A549 (cell line): Measurements from ENCODE around the gene XPR1. TPM values are rescaled to one million over a fixed set of nuclear protein-coding genes. Genes with fewer than 3 reads are reported as not detected.

ENCODE experiments used
- ATAC-seq, 2 experiments: fragments of 200-7000 bp in 1 of 2; fragments of >200 bp in 1 of 2; cut with Nextera tagmentation in 1 of 2; cut with Tn5 transposase in 1 of 2; 3 replicates each; pipeline versions ENCODE4 v1.8.0 to v1.9.1; 2018 to 2020; ENCODE audit warnings: mild to moderate bottlenecking in 1 of 2, moderate library complexity in 1 of 2
- CTCF ChIA-PET: fragments of 300-600 bp; sonication (Branson Sonifier 250); formaldehyde crosslinking; extraction: SDS; loops from one replicate; lab custom pipeline; 2021; ENCODE audit warnings: antibody characterized with exemption, inconsistent platforms; lab: Yijun Ruan, JAX
- POLR2A ChIA-PET: fragments of 350-600 bp; formaldehyde crosslinking; extraction: SDS; loops from one replicate; lab custom pipeline; 2021; ENCODE audit warnings: antibody characterized with exemption, inconsistent platforms; lab: Yijun Ruan, JAX
- DNase-seq, 2 experiments: peaks; one replicate each; pipeline versions ENCODE4 v3.0.0 to v3.0.0-alpha.2; 2011 to 2016; ENCODE audit warnings: low read depth in 1 of 2, low spot score in 1 of 2
- FAIRE-seq: peaks from 2 replicates; lab custom pipeline; 2011; peaks lifted over from hg19 to GRCh38; lab: Jason Lieb, UNC
- H3K27ac ChIP-seq, 2 experiments: fragments of >200 bp; sonication (Bioruptor Twin); formaldehyde crosslinking; 3 replicates each; pipeline ENCODE4 v1.5.1; 2016 to 2017
- H3K4me1 ChIP-seq: fragments of >200 bp; sonication (Bioruptor Twin); formaldehyde crosslinking; 3 replicates; pipeline ENCODE4 v1.6.1; 2016
- H3K4me2 ChIP-seq: fragments of >200 bp; sonication (Bioruptor Twin); formaldehyde crosslinking; 3 replicates; pipeline ENCODE4 v1.6.1; 2016
- H3K4me3 ChIP-seq: fragments of >200 bp; sonication (Bioruptor Twin); formaldehyde crosslinking; 3 replicates; pipeline ENCODE4 v1.5.1; 2016
- H3K9me3 ChIP-seq: fragments of >200 bp; sonication (Bioruptor Twin); formaldehyde crosslinking; 3 replicates; pipeline ENCODE4 v1.6.1; 2016
- ATOH8 ChIP-seq: fragments of 250-450 bp; sonication (Bioruptor Pico); IDR thresholded peaks from 2 replicates; pipeline ENCODE4 v1.5.0; 2020; ENCODE audit warnings: low read depth, mild to moderate bottlenecking, moderate library complexity
- CHD4 ChIP-seq: fragments of 200-600 bp; sonication (generic); IDR thresholded peaks from 2 replicates; pipeline ENCODE4 v1.6.1; 2016; ENCODE audit warnings: antibody characterized with exemption, mild to moderate bottlenecking, borderline replicate concordance
- CTCF ChIP-seq: fragments of >200 bp; sonication (Bioruptor Twin); formaldehyde crosslinking; IDR thresholded peaks from 3 replicates; pipeline ENCODE4 v1.5.1; 2016
- EHMT2 ChIP-seq: fragments of 200-600 bp; sonication (generic); IDR thresholded peaks from 2 replicates; pipeline ENCODE4 v1.6.1; 2016; ENCODE audit warnings: antibody characterized with exemption, low read depth, mild to moderate bottlenecking, moderate library complexity
- ESRRA ChIP-seq: fragments of 150-350 bp; IDR thresholded peaks from 2 replicates; pipeline ENCODE4 v1.6.1; 2014; ENCODE audit warnings: mild to moderate bottlenecking, low read length, borderline replicate concordance
- FOSB ChIP-seq: fragments of 250-450 bp; sonication (Bioruptor Pico); IDR thresholded peaks from 2 replicates; pipeline ENCODE4 v1.5.0; 2020; ENCODE audit warnings: mild to moderate bottlenecking, moderate library complexity
- FOXS1 ChIP-seq: fragments of 250-450 bp; sonication (Bioruptor Pico); IDR thresholded peaks from 2 replicates; pipeline ENCODE4 v1.5.0; 2020; ENCODE audit warnings: mild to moderate bottlenecking, moderate library complexity
- GATA3 ChIP-seq: IDR thresholded peaks from 2 replicates; pipeline ENCODE4 v1.6.1; 2012; ENCODE audit warnings: borderline replicate concordance
- HOXA7 ChIP-seq: fragments of 250-450 bp; sonication (Bioruptor Pico); IDR thresholded peaks from 2 replicates; pipeline ENCODE4 v1.5.0; 2020; ENCODE audit warnings: mild to moderate bottlenecking, moderate library complexity
- HOXB5 ChIP-seq: fragments of 250-450 bp; sonication (Bioruptor Pico); IDR thresholded peaks from 2 replicates; pipeline ENCODE4 v1.5.0; 2020; ENCODE audit warnings: mild to moderate bottlenecking, moderate library complexity
- JUN ChIP-seq, 2 experiments: fragments of >200 bp; sonication (Bioruptor Twin); formaldehyde crosslinking; IDR thresholded peaks; 2 replicates in 1 of 2; 3 replicates in 1 of 2; pipeline ENCODE4 v1.6.1; 2016 to 2017
- JUNB ChIP-seq: fragments of >200 bp; sonication (Bioruptor Twin); formaldehyde crosslinking; IDR thresholded peaks from 2 replicates; pipeline ENCODE4 v1.6.1; 2016
- KDM5A ChIP-seq: fragments of 200-600 bp; sonication (generic); IDR thresholded peaks from 2 replicates; pipeline ENCODE4 v1.6.1; 2016; ENCODE audit warnings: antibody characterized with exemption, mild to moderate bottlenecking
- MAFK ChIP-seq: fragments of 450-650 bp; IDR thresholded peaks from 2 replicates; pipeline ENCODE4 v1.6.1; 2014; ENCODE audit not compliant: partially characterized antibody
- NFE2L2 ChIP-seq: fragments of 150-350 bp; conservative IDR thresholded peaks from 2 replicates; pipeline ENCODE4 v1.6.1; 2014; ENCODE audit warnings: low read length
- NR3C1 ChIP-seq: fragments of >200 bp; sonication (Bioruptor Twin); formaldehyde crosslinking; IDR thresholded peaks from 3 replicates; pipeline ENCODE4 v1.6.1; 2017
- POLR2A ChIP-seq: IDR thresholded peaks from 2 replicates; pipeline ENCODE4 v1.6.1; 2012; ENCODE audit warnings: mild to moderate bottlenecking, low read length
- RAD21 ChIP-seq, 2 experiments: fragments of >200 bp in 1 of 2; sonication (Bioruptor Twin) in 1 of 2; formaldehyde crosslinking in 1 of 2; IDR thresholded peaks in 1 of 2; conservative IDR thresholded peaks in 1 of 2; 2 replicates in 1 of 2; 3 replicates in 1 of 2; pipeline ENCODE4 v1.6.1; 2012 to 2018; ENCODE audit warnings: inconsistent platforms in 1 of 2
- RARB ChIP-seq: fragments of 250-450 bp; sonication (Bioruptor Pico); IDR thresholded peaks from 2 replicates; pipeline ENCODE4 v1.8.0; 2021; ENCODE audit warnings: mild to moderate bottlenecking, moderate library complexity
- RCOR1 ChIP-seq: fragments of 150-350 bp; IDR thresholded peaks from 2 replicates; pipeline ENCODE4 v1.6.1; 2014; ENCODE audit warnings: antibody characterized with exemption, low read length, low read depth
- RFX5 ChIP-seq: fragments of 450-650 bp; IDR thresholded peaks from 2 replicates; pipeline ENCODE4 v1.7.1; 2014; ENCODE audit warnings: antibody characterized with exemption, mild to moderate bottlenecking, moderate library complexity
- SMC3 ChIP-seq: fragments of >200 bp; sonication (Bioruptor Twin); formaldehyde crosslinking; IDR thresholded peaks from 3 replicates; pipeline ENCODE4 v1.6.1; 2018; ENCODE audit warnings: inconsistent platforms
- SREBF2 ChIP-seq: fragments of 450-650 bp; IDR thresholded peaks from 2 replicates; pipeline ENCODE4 v1.6.1; 2014; ENCODE audit warnings: mild to moderate bottlenecking, moderate library complexity
- USF2 ChIP-seq: fragments of 450-650 bp; IDR thresholded peaks from 2 replicates; pipeline ENCODE4 v1.6.1; 2014; ENCODE audit warnings: antibody characterized with exemption
- ZNF302 ChIP-seq: fragments of 250-450 bp; sonication (Bioruptor Pico); IDR thresholded peaks from 2 replicates; pipeline ENCODE4 v1.9.0; 2021; ENCODE audit warnings: inconsistent platforms, mild to moderate bottlenecking, moderate library complexity
- WGBS: methylation state at CpG from one replicate; pipeline ENCODE4 v1.1.6; 2017; ENCODE audit errors: missing lambda C conversion rate; 5-methylcytosine and 5-hydroxymethylcytosine counted together
- polyA plus RNA-seq, 4 experiments: library from polyadenylated mRNA; depleted of rRNA in 3 of 4; stranded (reverse); fragments of >200 nt; fragmentation: RNase III in 1 of 4; extraction: RNeasy Plus Mini Kit Qiagen cat#74134 plus additional on column Dnase treatment in 1 of 4; gene quantifications; 2 replicates in 3 of 4; 3 replicates in 1 of 4; pipeline ENCODE4 v1.2.3, GENCODE V29; 2011 to 2017
- TF ChIP-seq, protein P1 (sequence below): IDR thresholded peaks from 2 replicates; pipeline ENCODE4 v1.6.1; 2012
- TF ChIP-seq, protein P2 (sequence below): IDR thresholded peaks from 2 replicates; pipeline ENCODE4 v1.6.1; 2012

The XPR1 gene
- polyA plus RNA-seq, 2 of the 4 experiments (the other 2 are of a cell fraction): 37.5 to 86.1 TPM

DNA sequence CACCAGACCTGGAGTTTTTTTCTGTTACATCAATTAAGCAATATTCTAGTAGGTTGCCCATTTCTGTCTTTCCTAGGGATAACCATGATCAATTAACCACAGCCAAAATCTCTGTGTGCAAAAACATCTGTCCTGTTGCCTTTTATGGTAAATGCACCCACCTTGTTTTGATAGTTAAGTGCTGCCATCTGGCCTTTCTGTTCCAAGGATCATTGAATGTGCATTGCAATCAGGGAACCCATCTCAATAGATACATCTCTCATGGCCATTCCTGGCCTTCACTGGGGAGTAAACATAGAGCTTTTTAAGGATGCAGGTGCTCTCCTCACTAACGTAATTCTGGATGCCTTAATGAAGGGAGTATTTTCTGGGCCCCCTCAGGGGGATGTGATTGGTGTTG is 169.1 kb downstream of the XPR1 start:
- no peak for ATAC-seq
- no peak overlapping the region for H3K4me2 ChIP-seq
- H3K27ac ChIP-seq: no peak overlapping the region
- no peaks in the 10 kb centered on the region for H3K4me1 ChIP-seq
- no peaks in the 10 kb centered on the region for H3K9me3 ChIP-seq
- no peak for DNase-seq
- no peak for TF ChIP-seq HOXB5 (CRISPR knock-in tag)
- no peak for TF ChIP-seq EHMT2
- no peak for TF ChIP-seq RCOR1
- no peak for TF ChIP-seq RAD21 (conservative IDR thresholded peaks at IDR 0.05 in 1 of 2, IDR thresholded peaks at IDR 0.05 in 1 of 2)
- no peak for TF ChIP-seq FOXS1 (CRISPR knock-in tag)
- no peak for TF ChIP-seq SMC3
- no peak for TF ChIP-seq ATOH8
- TF ChIP-seq, protein P1, sequence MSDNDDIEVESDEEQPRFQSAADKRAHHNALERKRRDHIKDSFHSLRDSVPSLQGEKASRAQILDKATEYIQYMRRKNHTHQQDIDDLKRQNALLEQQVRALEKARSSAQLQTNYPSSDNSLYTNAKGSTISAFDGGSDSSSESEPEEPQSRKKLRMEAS: no peak
- TF ChIP-seq CTCF: no peak
- no peak for TF ChIP-seq ESRRA
- POLR2A ChIA-PET: no interaction called here
- CTCF ChIA-PET: interaction anchor here (1.0 to 1.5 kb wide), 2 partner anchors 61 to 285 kb away, joined by 3 read pairs; no protein-coding TSS in a partner anchor
- H3K4me3 ChIP-seq: no peak overlapping the region
- 85% methylated on average over 1 of the region's 1 CpG for WGBS
- FAIRE-seq: no peak

DNA sequence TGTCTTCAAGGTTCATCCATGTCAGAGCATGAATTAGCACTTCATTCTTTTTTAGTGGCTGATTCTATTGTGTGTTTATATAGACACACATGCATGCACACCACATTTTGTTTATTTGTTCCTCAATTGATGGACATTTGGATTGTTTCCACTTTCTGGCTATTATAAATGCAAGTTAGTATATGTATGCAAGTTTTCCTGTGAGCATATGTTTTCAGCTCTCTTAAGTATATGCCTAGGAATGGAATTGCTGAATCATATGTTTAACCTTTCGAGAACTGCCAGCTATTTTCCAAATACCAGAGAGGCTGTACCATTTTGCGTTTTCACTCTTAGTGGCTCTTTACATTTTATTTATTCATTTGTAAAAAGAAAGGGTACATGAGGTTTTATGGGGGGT is 171.0 kb downstream of the XPR1 start:
- Histone ChIP-seq H3K4me2 (no peak overlapping the region), H3K9me3 (no peaks in the 10 kb centered on the region), H3K4me3 (no peak overlapping the region), H3K27ac (no peak overlapping the region), H3K4me1 (no peaks in the 10 kb centered on the region)
- ChIA-PET POLR2A (no interaction called here), CTCF (no interaction called here)
- ATAC-seq (no peak), DNase-seq (no peak), FAIRE-seq (peak; percentile 43)
- TF ChIP-seq GATA3: no peak
- TF ChIP-seq, protein P2, sequence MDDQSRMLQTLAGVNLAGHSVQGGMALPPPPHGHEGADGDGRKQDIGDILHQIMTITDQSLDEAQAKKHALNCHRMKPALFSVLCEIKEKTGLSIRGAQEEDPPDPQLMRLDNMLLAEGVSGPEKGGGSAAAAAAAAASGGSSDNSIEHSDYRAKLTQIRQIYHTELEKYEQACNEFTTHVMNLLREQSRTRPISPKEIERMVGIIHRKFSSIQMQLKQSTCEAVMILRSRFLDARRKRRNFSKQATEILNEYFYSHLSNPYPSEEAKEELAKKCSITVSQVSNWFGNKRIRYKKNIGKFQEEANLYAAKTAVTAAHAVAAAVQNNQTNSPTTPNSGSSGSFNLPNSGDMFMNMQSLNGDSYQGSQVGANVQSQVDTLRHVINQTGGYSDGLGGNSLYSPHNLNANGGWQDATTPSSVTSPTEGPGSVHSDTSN: no peak
- TF ChIP-seq SREBF2: no peak
- no peak for TF ChIP-seq ESRRA
- TF ChIP-seq NFE2L2: no peak
- no peak for TF ChIP-seq CHD4
- no peak for TF ChIP-seq ATOH8
- WGBS: 87% methylated on average over 2 of the region's 2 CpGs

DNA sequence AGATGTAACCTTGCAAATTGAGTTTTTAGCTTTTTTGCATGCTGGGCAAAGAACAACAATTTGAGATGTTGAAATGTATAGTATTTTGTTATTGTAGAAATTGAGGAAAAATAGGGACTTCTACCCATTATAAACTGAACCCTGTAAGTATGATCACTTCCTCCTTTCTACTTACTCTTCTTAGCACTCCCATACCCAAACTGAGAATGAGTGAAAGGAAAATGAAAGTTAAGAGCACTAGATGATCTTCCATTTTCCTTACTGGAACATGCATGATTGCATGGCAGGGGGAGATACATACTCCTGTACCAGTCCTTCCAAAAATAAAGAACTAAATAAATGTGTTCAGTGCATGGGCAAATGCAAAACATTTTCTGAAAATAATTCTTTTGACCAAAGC is 173.5 kb downstream of the XPR1 start:
- Histone ChIP-seq H3K9me3 (no peaks in the 10 kb centered on the region), H3K4me3 (no peak overlapping the region), H3K4me2 (no peak overlapping the region), H3K27ac (no peak overlapping the region), H3K4me1 (no peaks in the 10 kb centered on the region)
- DNase-seq: no peak
- ATAC-seq: no peak
- CTCF ChIA-PET: interaction anchor here (0.6 kb wide), 2 partner anchors 96 to 179 kb away, joined by 3 to 4 read pairs; no protein-coding TSS in a partner anchor
- POLR2A ChIA-PET: no interaction called here
- no peak for FAIRE-seq
- TF ChIP-seq RFX5: no peak
- TF ChIP-seq NR3C1: no peak
- TF ChIP-seq KDM5A: no peak
- no peak for TF ChIP-seq RARB (CRISPR knock-in tag)
- TF ChIP-seq SMC3: no peak
- no peak for TF ChIP-seq POLR2A
- TF ChIP-seq JUN (IDR thresholded peaks at IDR 0.05): no peak
- no peak for TF ChIP-seq MAFK
- no peak for TF ChIP-seq RCOR1
- TF ChIP-seq JUNB: no peak
- no peak for TF ChIP-seq HOXA7
- no peak for TF ChIP-seq USF2
- TF ChIP-seq FOSB: no peak
- no peak for TF ChIP-seq ZNF302 (CRISPR knock-in tag)
